Activated T-cell treated with anti-CD3 and anti-CD28 coated beads, Interleukin-2, amount 50 U/mL, for 1 hour (primary cell): ENCODE results near the gene SPTLC3.

ENCODE experiments used
- DNase-seq: peaks from one replicate; pipeline ENCODE4 v3.0.0-alpha.2; 2020

SPTLC3 gene

GRCh38 chr20:12987261-12987660 lies 21.5 kb upstream of the SPTLC3 start:
- DNase-seq: no peak

GRCh38 chr20:12989586-12990115 lies 19.1 kb upstream of the SPTLC3 start:
- DNase-seq: no peak

GRCh38 chr20:12997128-12997655 lies 11.6 kb upstream of the SPTLC3 start:
- no peak for DNase-seq

- DNase-seq: no peak
Observed at GRCh38 chr20:12998046-12998445, 10.7 kb upstream of the SPTLC3 start.

- DNase-seq: no peak
Observed at GRCh38 chr20:12999201-12999600, 9.6 kb upstream of the SPTLC3 start.

GRCh38 chr20:13002251-13002650 lies 6.5 kb upstream of the SPTLC3 start:
- DNase-seq: no peak

- DNase-seq: no peak
Observed at GRCh38 chr20:13006825-13007224, 1.9 kb upstream of the SPTLC3 start.

- DNase-seq: no peak
Observed at GRCh38 chr20:13007596-13007995, 1.2 kb upstream of the SPTLC3 start.

- no peak for DNase-seq
Observed at GRCh38 chr20:13009682-13010406, 1.1 kb downstream of the SPTLC3 start.

- DNase-seq: no peak
Observed at GRCh38 chr20:13012886-13013285, 4.1 kb downstream of the SPTLC3 start.

GRCh38 chr20:13013411-13013810 lies 4.6 kb downstream of the SPTLC3 start:
- DNase-seq: no peak

GRCh38 chr20:13017235-13017634 lies 8.5 kb downstream of the SPTLC3 start:
- DNase-seq: no peak

GRCh38 chr20:13017883-13018535 lies 9.2 kb downstream of the SPTLC3 start:
- DNase-seq: no peak

- DNase-seq: no peak
Observed at GRCh38 chr20:13021205-13021970, 12.6 kb downstream of the SPTLC3 start.

- DNase-seq: no peak
Observed at GRCh38 chr20:13022401-13023155, 13.8 kb downstream of the SPTLC3 start.

GRCh38 chr20:13024596-13024995 lies 15.8 kb downstream of the SPTLC3 start:
- no peak for DNase-seq

GRCh38 chr20:13025181-13025580 lies 16.4 kb downstream of the SPTLC3 start:
- no peak for DNase-seq

- no peak for DNase-seq
Observed at GRCh38 chr20:13028001-13028400, 19.2 kb downstream of the SPTLC3 start.

GRCh38 chr20:13028673-13029072 lies 19.9 kb downstream of the SPTLC3 start:
- DNase-seq: no peak

- DNase-seq: no peak
Observed at GRCh38 chr20:13029687-13030375, 21.1 kb downstream of the SPTLC3 start.

- no peak for DNase-seq
Observed at GRCh38 chr20:13031751-13032150, 23.0 kb downstream of the SPTLC3 start.

- no peak for DNase-seq
Observed at GRCh38 chr20:13034115-13034514, 25.3 kb downstream of the SPTLC3 start.
